GM13977 (cell line): ENCODE data around the gene FCHO2.

ENCODE experiments used
- DNase-seq: peaks from one replicate; pipeline ENCODE4 v3.0.0; 2012; ENCODE audit warnings: low spot score
- in situ Hi-C: fragments of 300-500 bp; cut with MboI; formaldehyde crosslinking; loops from one replicate; pipeline ENCODE4 v1.12.0; 2022; ENCODE audit warnings: low sequenced_read_pairs, low pct_unique_long_range_greater_than_20kb, mixed read lengths, inconsistent platforms; ENCODE audit not compliant: unreplicated experiment
- TF ChIP-seq, protein P1 (sequence below): IDR thresholded peaks from 2 replicates; pipeline ENCODE4 v1.5.1; 2012; ENCODE audit warnings: mild to moderate bottlenecking, control low read depth; ENCODE audit not compliant: insufficient read depth; ENCODE audit errors: extremely low read depth, missing control alignments

FCHO2 gene

DNA sequence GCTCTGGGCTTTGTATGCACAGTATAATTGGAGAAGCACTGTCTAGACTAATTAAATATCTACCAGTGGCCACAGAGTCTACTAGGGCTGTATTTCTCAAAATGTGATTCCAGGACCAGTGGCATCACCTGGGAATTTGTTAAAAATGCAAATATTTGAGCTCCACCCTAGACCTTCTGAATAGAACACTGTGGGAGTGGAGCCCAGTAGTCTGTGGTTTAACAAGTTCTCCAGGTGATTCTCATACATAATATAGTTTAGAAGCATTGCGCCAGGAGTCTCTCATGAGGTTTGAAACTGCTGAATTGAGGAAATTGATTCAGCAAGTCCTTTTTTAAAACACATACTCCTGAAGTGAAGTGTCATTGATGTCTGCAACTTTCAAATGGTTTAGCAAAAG is 74.7 kb downstream of the FCHO2 start:
- TF ChIP-seq, protein P1, sequence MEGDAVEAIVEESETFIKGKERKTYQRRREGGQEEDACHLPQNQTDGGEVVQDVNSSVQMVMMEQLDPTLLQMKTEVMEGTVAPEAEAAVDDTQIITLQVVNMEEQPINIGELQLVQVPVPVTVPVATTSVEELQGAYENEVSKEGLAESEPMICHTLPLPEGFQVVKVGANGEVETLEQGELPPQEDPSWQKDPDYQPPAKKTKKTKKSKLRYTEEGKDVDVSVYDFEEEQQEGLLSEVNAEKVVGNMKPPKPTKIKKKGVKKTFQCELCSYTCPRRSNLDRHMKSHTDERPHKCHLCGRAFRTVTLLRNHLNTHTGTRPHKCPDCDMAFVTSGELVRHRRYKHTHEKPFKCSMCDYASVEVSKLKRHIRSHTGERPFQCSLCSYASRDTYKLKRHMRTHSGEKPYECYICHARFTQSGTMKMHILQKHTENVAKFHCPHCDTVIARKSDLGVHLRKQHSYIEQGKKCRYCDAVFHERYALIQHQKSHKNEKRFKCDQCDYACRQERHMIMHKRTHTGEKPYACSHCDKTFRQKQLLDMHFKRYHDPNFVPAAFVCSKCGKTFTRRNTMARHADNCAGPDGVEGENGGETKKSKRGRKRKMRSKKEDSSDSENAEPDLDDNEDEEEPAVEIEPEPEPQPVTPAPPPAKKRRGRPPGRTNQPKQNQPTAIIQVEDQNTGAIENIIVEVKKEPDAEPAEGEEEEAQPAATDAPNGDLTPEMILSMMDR, result no peak

DNA sequence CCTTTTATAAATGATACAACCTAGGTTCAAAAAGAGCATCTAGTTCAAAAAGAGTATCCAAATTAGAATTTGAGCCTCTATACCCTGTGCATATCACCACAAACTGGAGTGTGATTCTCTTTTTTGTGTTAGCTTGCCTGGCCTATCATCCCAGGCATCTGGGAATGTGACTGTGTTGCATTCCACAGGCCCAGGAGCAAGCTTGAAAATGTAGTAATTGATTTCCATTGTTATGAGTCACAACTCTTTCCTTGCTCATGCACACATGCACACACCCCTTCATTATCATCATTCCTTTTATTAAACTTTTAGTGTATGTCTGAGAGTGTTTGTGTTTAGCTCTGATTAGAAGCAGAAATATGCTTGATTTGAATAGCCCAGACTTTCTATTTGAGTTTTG is 75.2 kb downstream of the FCHO2 start:
- TF ChIP-seq, protein P1, result no peak
- no peak for DNase-seq
- in situ Hi-C loops, result no loop called here

More for the DNA sequence above, 74.7 kb downstream of the FCHO2 start:
- DNase-seq, result no peak
- in situ Hi-C loops, result no loop called here

DNA sequence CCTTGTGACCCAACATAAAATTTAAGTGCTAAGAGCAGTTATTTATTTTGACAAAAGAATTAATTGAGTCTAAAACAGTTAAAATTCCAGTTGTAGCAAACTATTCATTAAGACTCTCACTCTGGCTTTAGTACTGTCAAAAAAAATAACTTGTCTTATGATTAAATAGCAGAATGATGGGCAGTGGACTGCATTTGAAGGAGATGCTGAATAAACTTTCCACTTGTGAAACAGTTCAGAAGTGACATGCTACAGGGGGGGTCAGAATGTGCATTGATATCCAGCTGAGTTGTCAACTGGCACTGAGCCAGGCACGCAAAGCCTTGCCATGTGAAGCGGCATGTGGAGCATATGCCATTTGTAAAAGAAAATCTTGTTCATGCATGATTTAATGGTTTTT is 76.0 kb downstream of the FCHO2 start:
- DNase-seq, result no peak
- TF ChIP-seq, protein P1, result no peak
- in situ Hi-C loops, result no loop called here

DNA sequence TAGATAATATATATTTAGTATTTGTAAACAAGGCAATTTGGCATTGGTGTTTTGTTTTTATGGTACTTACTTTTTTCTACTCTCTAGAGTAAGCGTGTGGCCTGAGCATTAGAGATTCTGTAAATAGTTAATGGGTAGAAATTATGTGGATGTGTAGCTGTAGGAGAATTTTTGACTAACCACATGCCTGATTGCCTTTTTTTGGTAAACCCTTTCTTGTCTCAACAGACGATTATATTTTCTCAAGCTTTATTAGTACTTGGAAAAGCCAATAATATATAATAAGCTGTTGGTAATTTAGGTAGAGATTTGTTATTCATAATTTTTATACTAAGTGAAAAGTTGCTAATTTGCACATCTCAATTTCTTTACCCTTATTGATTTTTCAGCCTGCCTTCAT is 76.8 kb downstream of the FCHO2 start:
- in situ Hi-C loops, result no loop called here
- TF ChIP-seq, protein P1, result no peak

DNA sequence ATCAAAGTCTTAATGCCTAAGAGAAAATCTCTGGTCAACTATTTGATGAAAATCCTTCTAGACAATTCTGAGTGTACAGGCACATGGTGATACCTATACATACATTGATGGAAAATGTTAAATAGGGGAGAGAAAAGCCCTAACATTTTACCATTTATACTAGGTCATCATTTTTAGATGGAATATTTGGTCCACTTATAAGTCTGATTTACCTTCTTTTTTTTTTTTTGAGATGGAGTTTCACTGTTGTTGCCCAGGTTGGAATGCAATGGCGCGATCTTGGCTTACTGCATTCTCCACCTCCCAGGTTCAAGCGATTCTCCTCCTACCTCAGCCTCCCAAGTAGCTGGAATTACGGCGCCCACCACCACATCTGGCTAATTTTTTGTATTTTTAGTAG is 81.7 kb downstream of the FCHO2 start:
- TF ChIP-seq, protein P1, result no peak

More for the DNA sequence above, 76.8 kb downstream of the FCHO2 start:
- DNase-seq, result no peak

DNA sequence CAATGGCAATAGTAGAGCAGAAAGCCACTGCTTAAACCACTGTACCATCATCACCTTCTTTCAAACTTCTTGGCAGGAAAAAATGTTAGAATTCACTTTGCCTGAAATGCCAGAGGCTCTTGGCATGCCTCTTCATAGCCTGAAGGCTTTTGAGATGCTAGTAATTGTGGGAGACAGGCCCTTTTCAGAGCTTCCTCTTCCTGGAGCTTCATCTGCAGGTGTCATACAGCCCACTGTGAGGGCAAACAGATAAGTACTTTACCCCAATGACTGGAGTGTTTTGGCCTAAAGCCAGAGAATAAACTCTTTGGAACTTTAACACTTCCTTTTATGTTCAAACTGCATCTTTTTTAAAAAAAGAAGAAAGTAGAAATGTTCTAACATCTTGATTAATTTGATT is 83.2 kb downstream of the FCHO2 start:
- in situ Hi-C loops, result no loop called here
- no peak for DNase-seq
- TF ChIP-seq, protein P1, result no peak

More for the DNA sequence above, 81.7 kb downstream of the FCHO2 start:
- no peak for DNase-seq
- in situ Hi-C loops, result no loop called here

DNA sequence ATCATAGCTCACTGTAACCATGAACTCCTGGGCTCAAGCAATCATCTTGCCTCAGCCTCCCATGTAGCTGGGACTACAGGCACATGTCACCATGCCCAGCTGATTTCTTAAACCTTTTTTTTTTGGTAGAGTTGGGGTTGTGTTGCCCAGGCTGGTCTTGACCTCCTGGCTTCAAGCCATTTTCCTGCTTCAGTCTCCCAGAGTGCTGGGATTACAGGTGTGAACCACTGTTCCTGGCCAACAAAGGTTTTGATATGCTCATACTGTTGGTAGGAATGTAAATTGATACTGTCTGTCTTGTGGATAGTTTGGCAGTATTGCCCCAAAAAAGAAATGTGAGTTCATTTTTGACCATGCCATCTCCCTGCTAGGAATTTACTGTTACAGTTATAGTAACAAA is 87.2 kb downstream of the FCHO2 start:
- in situ Hi-C loops, result no loop called here
- TF ChIP-seq, protein P1, result no peak
- DNase-seq, result no peak
